GM12878 (cell line): Measurements from ENCODE around the gene PPP1R14B. TPM values are rescaled to one million over a fixed set of nuclear protein-coding genes. Genes with fewer than 3 reads are reported as not detected.
A peak's percentile ranks its signal among the peaks of the same experiment; 100 is the strongest.

Experiments
- ATF2 ChIP-seq: IDR thresholded peaks from 2 replicates; pipeline ENCODE4 v1.6.1; 2012; ENCODE audit warnings: low read length, inconsistent platforms
- ATF3 ChIP-seq: IDR thresholded peaks from 2 replicates; pipeline ENCODE4 v1.6.1; 2011; ENCODE audit warnings: low read depth, mild to moderate bottlenecking, low read length, moderate library complexity, borderline replicate concordance; ENCODE audit errors: extremely low read depth
- IKZF2 ChIP-seq, 2 experiments: fragments of 450-650 bp; IDR thresholded peaks; 2 replicates each; pipeline ENCODE4 v1.6.1; 2017; ENCODE audit warnings: mild to moderate bottlenecking in 2 of 2, moderate library complexity in 2 of 2
- JUNB ChIP-seq: IDR thresholded peaks from 2 replicates; pipeline ENCODE4 v1.6.1; 2016; ENCODE audit warnings: antibody characterized with exemption, mild to moderate bottlenecking
- JUND ChIP-seq: IDR thresholded peaks from 2 replicates; pipeline ENCODE4 v1.6.1; 2012; ENCODE audit warnings: low read depth, mild to moderate bottlenecking, low read length, improper control_type of control experiment, moderate library complexity
- LARP7 ChIP-seq: fragments of 450-650 bp; IDR thresholded peaks from 2 replicates; pipeline ENCODE4 v1.6.1; 2017; ENCODE audit warnings: mild to moderate bottlenecking
- MAX ChIP-seq: IDR thresholded peaks from 2 replicates; pipeline ENCODE4 v1.6.1; 2012; ENCODE audit warnings: low read depth, low read length, improper control_type of control experiment
- NFYB ChIP-seq: IDR thresholded peaks from 2 replicates; pipeline ENCODE4 v1.6.1; 2011; ENCODE audit warnings: low read depth, mild to moderate bottlenecking, low read length, improper control_type of control experiment, moderate library complexity; ENCODE audit not compliant: insufficient read depth
- NKRF ChIP-seq: fragments of 450-650 bp; conservative IDR thresholded peaks from 2 replicates; pipeline ENCODE4 v1.6.1; 2017; ENCODE audit warnings: mild to moderate bottlenecking, moderate library complexity
- RAD21 ChIP-seq: IDR thresholded peaks from 2 replicates; pipeline ENCODE4 v1.6.1; 2011; ENCODE audit warnings: mild to moderate bottlenecking, low read depth, low read length, moderate library complexity; ENCODE audit not compliant: insufficient read depth
- SKIL ChIP-seq: fragments of 450-650 bp; IDR thresholded peaks from 2 replicates; pipeline ENCODE4 v1.6.1; 2017; ENCODE audit warnings: mild to moderate bottlenecking, low read depth, inconsistent platforms; ENCODE audit not compliant: poor library complexity, severe bottlenecking
- SMC3 ChIP-seq: IDR thresholded peaks from 2 replicates; pipeline ENCODE4 v1.6.1; 2011; ENCODE audit warnings: low read length, improper control_type of control experiment, borderline replicate concordance
- SUZ12 ChIP-seq: fragments of 200-600 bp; sonication (generic); IDR thresholded peaks from one replicate; pipeline ENCODE4 v1.6.1; 2018; ENCODE audit warnings: antibody characterized with exemption, mild to moderate bottlenecking; ENCODE audit not compliant: unreplicated experiment
- TAF1 ChIP-seq: IDR thresholded peaks from 2 replicates; pipeline ENCODE4 v1.6.1; 2011; ENCODE audit warnings: mild to moderate bottlenecking, low read depth, low read length, borderline replicate concordance
- TARDBP ChIP-seq: IDR thresholded peaks from 2 replicates; pipeline ENCODE4 v1.6.1; 2016; ENCODE audit warnings: borderline replicate concordance
- USF2 ChIP-seq: IDR thresholded peaks from 2 replicates; pipeline ENCODE4 v1.6.1; 2011; ENCODE audit warnings: low read depth, low read length, improper control_type of control experiment, borderline replicate concordance
- ZNF24 ChIP-seq: fragments of 450-650 bp; IDR thresholded peaks from 2 replicates; pipeline ENCODE4 v1.6.1; 2017; ENCODE audit warnings: antibody characterized with exemption, mild to moderate bottlenecking
- ZZZ3 ChIP-seq: IDR thresholded peaks from 2 replicates; pipeline ENCODE4 v1.6.1; 2011; ENCODE audit warnings: low read depth; ENCODE audit not compliant: control insufficient read depth, insufficient read length
- polyA plus RNA-seq, 11 experiments: library from polyadenylated mRNA; depleted of rRNA in 4 of 11; unstranded in 6 of 11; stranded (reverse) in 5 of 11; fragments of >200 nt; fragmentation: Nextera tagmentation in 4 of 11; fragmentation: Illumina TruSeq in 1 of 11; extraction: Ambion mirVana in 4 of 11; extraction: Trizol in 1 of 11; gene quantifications; 1 replicate in 1 of 11; 2 replicates in 10 of 11; pipeline versions ENCODE4 v1.2.1 to v1.2.3, GENCODE V29; 2011 to 2016; ENCODE audit warnings: inconsistent platforms in 2 of 11, missing spikeins in 2 of 11, low read depth in 1 of 11
- total RNA-seq, 4 experiments: library from RNA; depleted of rRNA in 3 of 4; stranded (reverse); fragments of >200 nt in 3 of 4; fragmentation: Illumina TruSeq in 1 of 4; extraction: Trizol in 1 of 4; gene quantifications; 2 replicates each; pipeline versions ENCODE4 v1.2.1 to v1.2.3, GENCODE V29; 2013 to 2021
- TF ChIP-seq, protein P1 (sequence below): fragments of 150-350 bp; IDR thresholded peaks from 2 replicates; pipeline ENCODE4 v1.6.1; 2016; ENCODE audit warnings: low read depth, low read length

PPP1R14B gene
- total and polyA plus RNA-seq, 10 of the 15 experiments (the other 5 are each of a cell fraction or from before 2014, with no cell fraction given): 8.4 to 283 (median 124) TPM

GRCh38 chr11:64269540-64270220, 22.9 kb upstream of the PPP1R14B start (continued):
- TF ChIP-seq SKIL (no peak), RAD21 (no peak), SUZ12 (no peak), SMC3 (no peak), ZNF24 (no peak), TARDBP (peak; percentile 86), MAX (peak; percentile 32; the same call in 1 of the 2 replicates), JUNB (no peak; the same call in 1 of the 2 replicates), ZZZ3 (no peak), USF2 (no peak), TAF1 (peak; percentile 50), IKZF2 (IDR thresholded peaks at IDR 0.05) (peak; percentile 99), LARP7 (peak; percentile 80; the same call in 1 of the 2 replicates), JUND (no peak), NKRF (peak; percentile 71), ATF3 (no peak), ATF2 (no peak), NFYB (no peak)
- TF ChIP-seq, protein P1, sequence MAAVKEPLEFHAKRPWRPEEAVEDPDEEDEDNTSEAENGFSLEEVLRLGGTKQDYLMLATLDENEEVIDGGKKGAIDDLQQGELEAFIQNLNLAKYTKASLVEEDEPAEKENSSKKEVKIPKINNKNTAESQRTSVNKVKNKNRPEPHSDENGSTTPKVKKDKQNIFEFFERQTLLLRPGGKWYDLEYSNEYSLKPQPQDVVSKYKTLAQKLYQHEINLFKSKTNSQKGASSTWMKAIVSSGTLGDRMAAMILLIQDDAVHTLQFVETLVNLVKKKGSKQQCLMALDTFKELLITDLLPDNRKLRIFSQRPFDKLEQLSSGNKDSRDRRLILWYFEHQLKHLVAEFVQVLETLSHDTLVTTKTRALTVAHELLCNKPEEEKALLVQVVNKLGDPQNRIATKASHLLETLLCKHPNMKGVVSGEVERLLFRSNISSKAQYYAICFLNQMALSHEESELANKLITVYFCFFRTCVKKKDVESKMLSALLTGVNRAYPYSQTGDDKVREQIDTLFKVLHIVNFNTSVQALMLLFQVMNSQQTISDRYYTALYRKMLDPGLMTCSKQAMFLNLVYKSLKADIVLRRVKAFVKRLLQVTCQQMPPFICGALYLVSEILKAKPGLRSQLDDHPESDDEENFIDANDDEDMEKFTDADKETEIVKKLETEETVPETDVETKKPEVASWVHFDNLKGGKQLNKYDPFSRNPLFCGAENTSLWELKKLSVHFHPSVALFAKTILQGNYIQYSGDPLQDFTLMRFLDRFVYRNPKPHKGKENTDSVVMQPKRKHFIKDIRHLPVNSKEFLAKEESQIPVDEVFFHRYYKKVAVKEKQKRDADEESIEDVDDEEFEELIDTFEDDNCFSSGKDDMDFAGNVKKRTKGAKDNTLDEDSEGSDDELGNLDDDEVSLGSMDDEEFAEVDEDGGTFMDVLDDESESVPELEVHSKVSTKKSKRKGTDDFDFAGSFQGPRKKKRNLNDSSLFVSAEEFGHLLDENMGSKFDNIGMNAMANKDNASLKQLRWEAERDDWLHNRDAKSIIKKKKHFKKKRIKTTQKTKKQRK: peak; percentile 33; the same call in 1 of the 2 replicates
